Parathyroid adenoma (tissue), 2 donors: ENCODE data around the gene AMDHD2.

Experiments
- H2AFZ ChIP-seq: fragments of 300-600 bp; sonication (generic); one replicate; pipeline ENCODE4 v1.7.0; 2017; ENCODE audit warnings: antibody characterized with exemption, mild to moderate bottlenecking
- H3K27ac ChIP-seq: fragments of 300-600 bp; sonication (generic); one replicate; pipeline ENCODE4 v1.7.0; 2017
- H3K27me3 ChIP-seq: fragments of 300-600 bp; sonication (generic); one replicate; pipeline ENCODE4 v1.7.0; 2017; ENCODE audit warnings: low read length; ENCODE audit not compliant: control insufficient read depth, insufficient read depth
- H3K36me3 ChIP-seq: fragments of 300-600 bp; sonication (generic); one replicate; pipeline ENCODE4 v1.7.0; 2017; ENCODE audit warnings: low read length; ENCODE audit not compliant: control insufficient read depth, insufficient read depth
- H3K4me1 ChIP-seq: fragments of 300-600 bp; sonication (generic); one replicate; pipeline ENCODE4 v1.7.0; 2017; ENCODE audit warnings: control low read depth
- H3K4me2 ChIP-seq: fragments of 300-600 bp; sonication (generic); one replicate; pipeline ENCODE4 v1.7.0; 2017; ENCODE audit warnings: low read length
- H3K4me3 ChIP-seq: fragments of 300-600 bp; sonication (generic); one replicate; pipeline ENCODE4 v1.7.0; 2017; ENCODE audit warnings: low read depth, low read length
- H3K79me2 ChIP-seq: fragments of 300-600 bp; sonication (generic); one replicate; pipeline ENCODE4 v1.7.0; 2017; ENCODE audit warnings: control low read depth
- H3K9ac ChIP-seq: fragments of 300-600 bp; sonication (generic); one replicate; pipeline ENCODE4 v1.7.0; 2017; ENCODE audit warnings: mild to moderate bottlenecking
- H3K9me3 ChIP-seq: fragments of 300-600 bp; sonication (generic); one replicate; pipeline ENCODE4 v1.7.0; 2017; ENCODE audit warnings: low read length; ENCODE audit not compliant: control insufficient read depth
- TF ChIP-seq, protein P1 (sequence below): fragments of 300-600 bp; sonication (generic); IDR thresholded peaks from one replicate; pipeline ENCODE4 v1.7.0; 2017; ENCODE audit warnings: antibody characterized with exemption, mild to moderate bottlenecking
- donor health status: primary hyperparathyroidism.

The AMDHD2 gene

DNA sequence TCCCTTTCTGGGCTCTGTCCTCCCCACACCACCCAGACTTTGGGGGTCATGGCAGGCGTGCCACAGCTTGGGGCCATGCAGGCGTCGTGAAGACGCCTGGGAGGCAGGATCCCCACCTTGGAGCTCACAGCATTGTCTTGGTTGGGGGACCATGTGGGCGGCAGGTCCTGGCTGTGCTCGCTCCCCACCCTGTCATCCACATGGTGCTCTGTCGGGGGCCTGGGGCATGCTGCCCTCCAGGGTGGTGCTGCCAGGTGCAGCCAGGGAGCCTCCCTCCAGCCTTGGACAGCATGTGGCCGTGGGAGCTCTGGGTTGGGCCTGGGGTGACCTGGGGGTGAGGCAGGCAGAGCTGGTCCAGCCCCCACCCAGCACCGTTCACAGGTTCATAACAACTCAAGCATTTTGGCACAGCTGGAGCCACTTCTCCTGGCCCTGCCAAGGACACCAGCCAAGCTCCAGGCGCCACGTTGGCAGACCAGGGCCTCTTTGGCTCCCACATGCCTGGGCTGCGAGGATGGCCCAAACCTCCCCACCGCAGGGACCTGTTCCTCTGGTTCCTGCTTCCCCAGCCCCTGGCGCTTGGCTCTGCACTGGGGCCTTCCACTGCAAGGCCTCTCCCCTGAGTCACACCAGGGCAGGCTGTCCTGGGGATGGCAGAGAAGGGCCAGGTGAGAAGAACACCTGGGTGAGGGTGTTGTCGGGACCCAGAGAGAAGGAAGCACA is 21.5 kb upstream of the AMDHD2 start:
- Histone ChIP-seq H3K4me2 (no peak overlapping the region), H3K36me3 (no peaks in the 10 kb centered on the region)

DNA sequence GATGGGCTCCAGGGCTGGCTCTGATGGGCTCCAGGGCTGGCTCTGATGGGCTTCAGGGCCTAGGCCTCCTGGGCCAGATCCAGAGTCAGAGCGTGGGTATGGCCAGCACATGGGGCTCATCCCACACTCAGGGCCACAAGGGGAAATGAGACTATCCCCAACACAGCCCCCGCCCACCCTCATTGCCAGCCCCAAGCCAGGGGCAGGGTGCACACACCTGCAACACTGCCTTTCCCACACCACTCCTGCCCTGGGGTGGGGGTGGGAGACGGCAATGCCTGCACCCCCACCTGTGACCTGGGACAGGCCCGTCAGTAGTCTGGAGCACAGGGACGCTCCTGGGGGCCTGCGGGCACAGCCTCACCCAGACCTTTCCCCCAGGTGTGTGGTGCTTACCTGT is 20.7 kb upstream of the AMDHD2 start:
- no peaks in the 10 kb centered on the region for H3K4me1 ChIP-seq
- no peak overlapping the region for H3K27ac ChIP-seq
- H2AFZ ChIP-seq: no peak overlapping the region
- no peak overlapping the region for H3K4me2 ChIP-seq
- H3K79me2 ChIP-seq: peaks cover 3% of the 10 kb centered on the region
- TF ChIP-seq, protein P1, sequence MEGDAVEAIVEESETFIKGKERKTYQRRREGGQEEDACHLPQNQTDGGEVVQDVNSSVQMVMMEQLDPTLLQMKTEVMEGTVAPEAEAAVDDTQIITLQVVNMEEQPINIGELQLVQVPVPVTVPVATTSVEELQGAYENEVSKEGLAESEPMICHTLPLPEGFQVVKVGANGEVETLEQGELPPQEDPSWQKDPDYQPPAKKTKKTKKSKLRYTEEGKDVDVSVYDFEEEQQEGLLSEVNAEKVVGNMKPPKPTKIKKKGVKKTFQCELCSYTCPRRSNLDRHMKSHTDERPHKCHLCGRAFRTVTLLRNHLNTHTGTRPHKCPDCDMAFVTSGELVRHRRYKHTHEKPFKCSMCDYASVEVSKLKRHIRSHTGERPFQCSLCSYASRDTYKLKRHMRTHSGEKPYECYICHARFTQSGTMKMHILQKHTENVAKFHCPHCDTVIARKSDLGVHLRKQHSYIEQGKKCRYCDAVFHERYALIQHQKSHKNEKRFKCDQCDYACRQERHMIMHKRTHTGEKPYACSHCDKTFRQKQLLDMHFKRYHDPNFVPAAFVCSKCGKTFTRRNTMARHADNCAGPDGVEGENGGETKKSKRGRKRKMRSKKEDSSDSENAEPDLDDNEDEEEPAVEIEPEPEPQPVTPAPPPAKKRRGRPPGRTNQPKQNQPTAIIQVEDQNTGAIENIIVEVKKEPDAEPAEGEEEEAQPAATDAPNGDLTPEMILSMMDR: no peak
- H3K27me3 ChIP-seq: no peaks in the 10 kb centered on the region
- H3K9ac ChIP-seq: no peak overlapping the region
- H3K9me3 ChIP-seq: no peaks in the 10 kb centered on the region
- H3K4me3 ChIP-seq: no peak overlapping the region
- H3K36me3 ChIP-seq: no peaks in the 10 kb centered on the region

More for the DNA sequence above, 21.5 kb upstream of the AMDHD2 start:
- H3K4me1 ChIP-seq: no peaks in the 10 kb centered on the region
- H3K9ac ChIP-seq: no peak overlapping the region
- H3K79me2 ChIP-seq: peaks cover 3% of the 10 kb centered on the region
- no peaks in the 10 kb centered on the region for H3K9me3 ChIP-seq
- TF ChIP-seq, protein P1: no peak
- no peaks in the 10 kb centered on the region for H3K27me3 ChIP-seq
- H3K27ac ChIP-seq: no peak overlapping the region
- H3K4me3 ChIP-seq: no peak overlapping the region
- no peak overlapping the region for H2AFZ ChIP-seq

DNA sequence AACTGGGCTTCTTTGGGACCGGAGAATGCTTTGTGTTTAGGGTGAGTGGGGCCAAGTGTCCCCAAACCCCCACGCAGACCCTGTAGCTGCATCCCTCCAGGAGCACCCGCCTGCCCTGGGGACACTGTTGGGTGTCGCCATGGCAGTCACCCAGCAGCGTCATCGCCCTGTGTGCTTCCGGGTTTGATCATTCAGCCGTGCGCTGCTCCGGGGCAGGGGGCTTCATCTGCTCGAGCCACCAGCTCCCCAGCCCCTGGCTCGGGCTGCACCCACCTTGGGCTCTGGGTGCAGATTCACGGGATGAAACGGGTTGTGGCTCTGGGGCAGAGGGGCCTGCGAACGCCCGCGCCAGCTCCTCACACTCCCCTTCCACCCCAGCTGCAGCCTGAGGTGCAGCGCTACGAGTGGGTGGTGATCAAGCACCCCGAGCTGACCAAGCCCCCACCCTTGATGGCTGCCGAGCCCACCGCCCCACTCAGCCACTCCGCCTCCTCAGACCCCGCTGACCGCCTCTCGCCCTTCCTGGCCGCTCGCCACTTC is 20.2 kb upstream of the AMDHD2 start:
- TF ChIP-seq, protein P1: no peak
- H3K9me3 ChIP-seq: no peaks in the 10 kb centered on the region
- H3K4me2 ChIP-seq: no peak overlapping the region
- H3K36me3 ChIP-seq: no peaks in the 10 kb centered on the region
- H3K79me2 ChIP-seq: peaks cover 3% of the 10 kb centered on the region
- H3K4me3 ChIP-seq: no peak overlapping the region
- no peaks in the 10 kb centered on the region for H3K27me3 ChIP-seq
- no peak overlapping the region for H3K27ac ChIP-seq
- H3K4me1 ChIP-seq: no peaks in the 10 kb centered on the region
- no peak overlapping the region for H3K9ac ChIP-seq
- H2AFZ ChIP-seq: no peak overlapping the region

DNA sequence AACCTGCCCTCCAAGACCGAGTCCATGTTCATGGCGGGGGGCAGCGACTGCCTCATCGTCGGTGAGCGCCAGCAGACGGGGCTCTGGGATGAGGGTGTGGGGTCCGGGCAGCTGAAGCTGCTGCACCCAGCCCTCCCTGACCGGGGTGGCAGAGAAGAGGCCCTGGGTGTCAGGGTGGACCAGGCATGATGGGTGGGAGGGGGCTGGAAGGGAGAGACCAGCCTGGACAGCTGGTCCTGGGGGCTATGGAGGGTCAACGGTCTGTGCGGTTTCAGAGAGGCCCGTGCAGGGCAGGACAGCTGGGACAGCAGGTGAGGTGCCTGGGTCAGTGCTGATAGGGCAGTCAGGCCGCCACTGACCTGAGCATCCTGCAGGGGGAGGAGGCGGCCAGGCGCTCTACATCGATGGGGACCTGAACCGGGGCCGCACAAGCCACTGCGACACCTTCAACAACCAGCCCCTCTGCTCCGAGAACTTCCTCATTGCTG is 19.7 kb upstream of the AMDHD2 start:
- no peaks in the 10 kb centered on the region for H3K9me3 ChIP-seq
- H3K36me3 ChIP-seq: no peaks in the 10 kb centered on the region
- no peak overlapping the region for H3K4me2 ChIP-seq
- TF ChIP-seq, protein P1: no peak
- H3K4me1 ChIP-seq: no peaks in the 10 kb centered on the region
- H3K27ac ChIP-seq: no peak overlapping the region
- peaks cover 3% of the 10 kb centered on the region for H3K79me2 ChIP-seq
- H3K27me3 ChIP-seq: no peaks in the 10 kb centered on the region
- H3K4me3 ChIP-seq: no peak overlapping the region
- no peak overlapping the region for H3K9ac ChIP-seq
- no peak overlapping the region for H2AFZ ChIP-seq
